Esophagus mucosa (tissue), 1 donor: ENCODE measurements around the gene ANTXR1. TPM values are rescaled to one million over a fixed set of nuclear protein-coding genes. Genes with fewer than 3 reads are reported as not detected.

Source experiments
- ATAC-seq: fragments of 200-7000 bp; cut with Tn5 transposase; one replicate; pipeline ENCODE4 v1.9.1; 2020
- total RNA-seq: library from RNA; stranded (reverse); gene quantifications from one replicate; pipeline ENCODE4 v1.2.4, GENCODE V29; 2023
- donor health status: DM: yes; HTN: yes; CAD: no.

Gene ANTXR1
- total RNA-seq, 1 donor from 2014 or later = 13.9 TPM

DNA sequence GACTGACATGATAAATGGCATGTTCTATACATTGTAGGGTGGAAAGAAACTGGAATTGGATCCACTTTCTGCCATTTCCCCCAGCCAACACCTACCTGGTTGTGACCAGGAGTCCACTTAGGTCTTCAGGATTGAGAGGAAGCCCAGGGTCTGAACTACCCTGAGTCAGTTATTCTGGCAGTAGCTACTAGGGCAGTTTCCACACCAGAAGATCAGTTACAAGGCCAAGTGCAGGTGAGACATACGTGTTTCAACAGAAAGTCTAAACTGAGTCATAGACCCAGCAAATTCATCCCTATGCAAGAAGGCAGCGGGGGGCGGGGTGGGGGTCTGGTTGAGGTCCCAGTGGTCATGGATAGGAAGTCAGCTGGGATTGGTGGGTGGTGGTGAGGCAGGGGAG is 21.9 kb downstream of the ANTXR1 start:
- peak; percentile 29 for ATAC-seq

DNA sequence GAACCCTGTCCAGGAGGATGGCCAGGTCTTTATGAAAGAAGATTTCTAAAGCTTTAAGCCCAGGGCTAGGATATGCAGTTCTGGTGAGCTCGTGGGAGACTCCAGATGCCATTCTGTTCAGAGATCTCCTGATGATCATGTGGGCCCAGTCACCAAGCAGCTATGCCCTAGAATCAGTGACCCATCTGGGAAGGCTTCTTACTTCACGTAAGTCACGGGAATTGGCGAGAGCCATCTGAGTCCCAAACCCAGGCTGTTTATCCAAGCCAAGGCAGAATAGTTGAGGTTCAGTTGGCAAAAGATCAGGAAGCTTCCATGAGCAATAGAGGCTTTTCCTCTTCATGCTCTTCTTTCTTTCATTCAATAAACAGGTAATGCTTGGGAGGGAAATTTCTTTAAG is 23.9 kb downstream of the ANTXR1 start:
- ATAC-seq = no peak

DNA sequence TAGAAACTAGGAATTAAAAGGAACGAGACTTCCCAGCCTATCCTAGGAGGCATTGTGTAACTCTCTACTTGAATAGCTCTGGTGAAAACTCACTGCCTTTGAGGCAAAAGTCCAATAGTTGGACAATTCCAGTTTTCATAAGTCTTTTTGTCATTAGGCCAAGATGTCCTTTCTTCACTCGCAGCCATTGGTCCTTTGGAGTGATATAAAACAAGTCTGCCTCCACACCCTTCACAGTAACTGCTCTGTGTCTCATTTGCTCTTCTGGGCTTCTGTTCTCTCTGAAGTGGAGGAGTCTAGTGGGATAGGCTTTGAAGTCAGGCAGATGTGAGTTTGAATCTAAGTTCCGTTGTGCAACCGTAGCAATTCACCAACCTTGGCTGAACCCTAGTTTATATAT is 28.2 kb downstream of the ANTXR1 start:
- ATAC-seq = no peak

DNA sequence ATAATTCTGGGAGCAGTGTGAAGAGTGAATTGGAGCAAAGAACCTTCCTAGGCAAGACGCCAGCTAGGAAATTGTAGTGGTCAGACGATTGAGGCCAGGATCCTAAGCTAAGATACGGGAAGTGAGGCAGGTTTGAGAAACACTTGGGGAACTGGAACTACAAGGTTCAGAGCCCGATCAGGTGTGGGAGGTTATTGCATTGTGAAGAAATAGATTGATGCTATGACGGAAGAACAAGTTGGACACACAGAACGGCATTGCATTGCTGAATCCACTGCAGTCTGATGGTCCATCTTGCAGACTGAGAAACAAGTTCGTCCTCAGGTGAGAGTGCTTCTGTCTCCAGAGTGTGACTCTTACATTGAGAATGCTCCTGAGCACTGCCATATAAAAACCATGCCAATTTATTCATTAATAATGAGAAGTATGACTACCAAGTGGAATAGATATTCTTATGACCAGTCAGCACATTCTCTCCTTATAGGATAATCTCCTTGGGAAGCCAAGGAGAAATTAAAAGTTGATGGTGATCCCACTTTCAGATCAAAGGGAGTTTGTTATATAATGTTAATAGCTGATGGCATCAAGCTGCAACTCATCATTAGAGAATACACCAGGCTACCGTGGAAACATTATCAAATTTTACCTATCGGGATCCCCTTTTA is 30.9 kb downstream of the ANTXR1 start:
- peak; percentile 93 for ATAC-seq

DNA sequence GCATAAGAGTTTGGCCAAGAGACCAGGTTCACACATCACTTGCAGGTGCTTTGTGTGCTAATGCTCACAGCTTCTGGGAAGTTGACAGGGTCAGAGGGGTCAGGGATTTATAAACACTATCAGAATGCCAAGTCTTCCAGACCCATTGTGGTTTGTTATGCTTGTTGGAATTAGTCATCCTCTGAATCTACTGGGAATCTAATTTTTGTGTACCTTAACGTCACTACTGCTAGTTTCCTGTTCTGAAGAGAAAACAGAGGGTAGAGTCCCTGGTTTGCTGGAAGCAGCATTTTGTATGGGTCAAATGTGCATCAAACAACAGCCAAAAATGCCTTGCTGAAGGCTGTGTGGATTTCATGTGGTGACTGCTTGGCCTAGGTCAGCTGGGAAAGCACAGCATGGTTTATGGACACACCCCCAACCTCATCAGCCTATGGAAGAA is 33.3 kb downstream of the ANTXR1 start:
- peak; percentile 27 for ATAC-seq

DNA sequence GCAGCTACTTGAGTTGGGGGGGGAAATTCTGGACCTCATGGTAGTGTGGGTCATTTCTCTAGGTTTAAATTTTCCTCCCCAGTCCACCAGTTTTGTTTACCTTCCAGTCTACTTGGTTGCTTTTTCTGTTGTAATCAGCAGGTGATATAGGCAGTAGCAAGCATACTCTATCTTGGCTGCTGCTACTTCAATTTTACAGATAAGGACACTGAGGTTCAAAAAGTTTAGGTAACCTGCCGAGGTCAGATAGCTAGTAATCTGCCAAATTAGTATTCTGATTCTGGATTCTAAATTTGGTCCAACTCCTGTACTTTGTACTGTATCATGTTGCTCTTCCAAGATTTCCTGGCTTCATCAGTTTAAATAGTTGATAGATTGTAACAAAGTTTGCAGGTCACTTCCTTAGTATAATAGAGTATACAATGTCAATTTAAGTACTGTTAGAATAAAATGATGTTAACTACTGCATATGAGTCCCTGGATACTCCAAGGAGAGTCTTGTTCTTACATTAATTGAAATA is 34.7 kb downstream of the ANTXR1 start:
- no peak for ATAC-seq

DNA sequence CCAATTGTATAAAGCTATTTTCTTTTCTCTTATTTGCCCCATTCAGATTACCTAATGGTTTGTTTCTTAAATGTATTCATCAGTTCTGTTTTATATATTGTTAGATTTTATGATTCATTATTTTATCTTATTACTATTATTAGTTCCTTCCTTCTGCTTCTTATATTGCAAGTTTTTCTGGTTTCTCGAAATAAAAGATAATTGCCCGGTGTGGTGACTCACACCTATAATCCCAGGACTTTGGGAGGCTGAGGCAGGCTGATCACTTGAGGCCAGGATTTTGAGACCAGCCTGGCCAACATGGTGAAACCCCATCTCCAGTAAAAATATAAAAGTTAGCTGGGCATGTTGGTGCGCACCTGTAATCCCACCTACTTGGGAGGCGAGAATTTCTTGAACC is 37.8 kb downstream of the ANTXR1 start:
- ATAC-seq = peak; percentile 62

DNA sequence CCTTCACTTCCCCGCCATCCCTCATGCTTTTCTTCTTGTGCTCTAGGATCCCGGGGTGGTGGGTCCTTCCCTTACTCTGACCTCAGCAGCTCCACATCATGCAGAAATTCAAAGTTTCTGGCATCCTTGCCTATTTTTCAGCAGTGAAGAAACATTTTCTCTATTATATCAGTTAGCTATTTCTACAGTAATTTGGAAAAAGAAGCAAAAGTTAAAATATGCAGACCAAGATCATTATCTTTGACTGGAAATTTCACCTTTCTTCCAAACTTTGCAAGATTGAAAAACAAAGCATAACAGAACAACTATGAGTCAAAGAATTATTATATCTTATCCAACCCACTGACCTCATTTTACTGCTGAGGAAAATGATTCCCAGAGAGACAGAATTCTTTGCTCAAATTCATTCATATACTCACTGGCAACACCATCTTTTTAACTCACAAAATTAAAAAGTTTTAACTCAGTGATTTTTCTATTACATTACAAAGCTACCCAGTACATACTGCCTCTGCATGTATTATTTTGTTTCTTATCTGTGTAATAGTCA is 40.5 kb downstream of the ANTXR1 start:
- ATAC-seq = no peak

DNA sequence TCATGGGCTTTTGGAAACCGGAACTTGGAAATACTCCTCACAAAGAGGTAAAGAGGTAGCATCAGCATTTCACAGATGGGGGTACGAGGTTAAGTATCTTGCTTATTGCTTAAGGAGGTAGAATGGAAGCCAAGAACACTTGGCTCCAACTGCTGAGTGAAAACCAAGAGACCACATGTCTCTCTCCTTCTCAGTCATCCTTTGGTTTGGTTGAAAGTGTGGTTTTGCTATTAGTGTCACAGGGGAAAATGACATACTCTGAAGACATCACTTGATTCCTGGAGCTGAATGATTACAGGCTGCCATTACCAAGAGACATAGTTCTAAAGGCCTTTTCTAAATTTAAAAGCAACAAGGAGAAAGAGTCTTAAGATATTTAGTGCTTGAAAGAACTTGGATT is 41.5 kb downstream of the ANTXR1 start:
- no peak for ATAC-seq

DNA sequence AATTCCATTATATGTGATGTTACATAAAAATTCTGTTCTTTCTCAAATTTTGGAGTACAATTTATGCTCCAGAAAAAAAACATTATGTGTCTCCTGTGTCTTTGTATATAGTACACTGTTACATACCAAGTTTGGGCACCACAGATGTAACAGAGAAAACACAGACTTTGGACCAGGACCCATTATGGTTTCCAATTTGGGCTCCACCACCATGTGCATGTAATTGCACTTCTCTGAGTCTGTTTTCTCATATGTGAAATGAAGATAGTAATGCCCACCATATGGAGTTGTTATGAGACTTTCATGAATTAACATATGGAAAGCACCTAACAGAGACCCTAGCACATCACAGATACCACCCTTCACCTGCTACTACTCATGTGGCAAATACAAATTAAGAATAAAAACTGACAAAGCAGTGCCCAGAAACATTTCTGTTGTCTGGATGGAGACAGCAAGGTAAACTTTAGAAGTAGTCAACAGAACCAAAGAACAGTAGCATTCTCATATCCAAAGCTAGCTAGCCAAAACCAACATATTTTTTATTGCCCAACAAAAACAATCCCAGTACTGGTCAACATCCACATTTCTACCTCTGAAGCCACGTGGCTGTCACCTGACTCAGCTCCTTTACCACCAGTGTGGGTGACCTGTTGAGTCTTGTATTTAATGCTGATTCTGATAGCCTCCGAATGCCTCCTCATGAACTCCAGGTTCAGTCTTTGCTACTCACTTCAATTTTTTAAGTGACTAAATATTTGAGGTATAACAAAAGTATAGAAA is 42.9 kb downstream of the ANTXR1 start:
- no peak for ATAC-seq

DNA sequence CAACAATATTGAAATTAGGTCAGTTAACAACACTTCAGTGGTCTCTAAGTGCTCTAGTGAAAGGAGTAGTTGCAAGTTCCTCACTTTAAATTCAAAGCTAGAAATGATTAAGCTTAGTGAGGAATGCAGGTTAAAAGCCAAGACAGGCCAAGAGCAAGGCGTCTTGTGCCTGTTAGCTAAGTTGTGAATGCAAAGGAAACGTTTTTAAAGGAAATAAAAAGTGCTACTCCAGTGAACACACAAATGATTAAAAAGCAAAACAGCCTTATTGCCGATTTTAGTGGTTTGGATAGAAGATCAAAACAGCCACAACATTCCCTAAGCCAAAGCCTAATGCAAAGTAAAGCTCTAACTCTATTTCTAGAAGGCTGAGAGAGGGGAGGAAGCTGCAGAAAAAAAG is 44.7 kb downstream of the ANTXR1 start:
- ATAC-seq = no peak

DNA sequence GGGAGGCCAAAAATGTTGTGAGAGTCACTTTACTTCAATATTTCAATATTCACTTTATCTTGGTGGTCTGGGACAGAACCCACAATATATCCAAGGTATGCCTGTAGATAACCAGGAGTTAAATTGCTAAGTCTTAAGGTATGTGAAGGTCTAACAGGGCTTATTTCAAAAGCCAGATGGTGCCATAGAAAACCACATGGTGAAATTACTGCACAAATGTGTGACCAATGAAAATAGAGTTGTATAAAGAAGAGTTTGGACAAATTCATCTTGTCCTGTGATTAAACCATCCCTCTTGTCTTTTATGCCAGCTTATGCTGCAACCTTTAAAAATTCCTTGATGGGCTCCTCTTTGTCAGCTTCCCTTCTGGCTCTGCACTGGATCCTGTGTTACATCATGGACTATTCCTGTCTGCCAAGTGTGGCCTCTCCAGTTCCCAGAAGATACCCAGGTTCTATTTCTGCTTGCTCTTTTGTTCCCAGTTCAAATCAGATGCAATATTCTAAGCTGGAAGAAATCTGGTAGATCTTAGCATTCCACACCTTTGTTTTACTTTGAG is 46.8 kb downstream of the ANTXR1 start:
- ATAC-seq = no peak

DNA sequence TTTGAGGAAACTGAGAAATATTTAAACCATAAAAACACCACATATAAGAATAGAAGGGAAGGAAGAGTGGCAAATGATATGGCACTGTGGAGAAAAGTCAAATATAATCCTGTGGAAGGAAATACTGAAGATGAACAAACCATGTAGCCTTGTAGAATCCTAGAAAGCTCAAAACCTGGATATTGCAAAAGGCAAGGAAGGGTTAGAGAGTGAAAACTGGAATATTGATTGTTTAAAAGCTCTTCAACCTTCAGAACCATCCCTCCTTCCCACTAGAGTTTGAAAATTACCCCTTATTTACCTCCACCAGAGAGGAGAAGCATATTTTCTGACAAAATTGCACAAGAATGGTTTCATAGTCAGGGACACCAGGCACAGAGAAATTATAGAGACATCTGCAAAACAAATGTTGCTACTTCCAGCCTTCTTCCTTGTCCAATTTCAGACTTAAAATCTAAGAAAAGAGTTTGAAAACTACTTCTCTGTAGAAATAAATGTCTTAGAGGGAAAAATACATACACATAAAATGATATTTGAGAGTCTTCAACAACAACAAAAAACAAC is 48.0 kb downstream of the ANTXR1 start:
- ATAC-seq = no peak

DNA sequence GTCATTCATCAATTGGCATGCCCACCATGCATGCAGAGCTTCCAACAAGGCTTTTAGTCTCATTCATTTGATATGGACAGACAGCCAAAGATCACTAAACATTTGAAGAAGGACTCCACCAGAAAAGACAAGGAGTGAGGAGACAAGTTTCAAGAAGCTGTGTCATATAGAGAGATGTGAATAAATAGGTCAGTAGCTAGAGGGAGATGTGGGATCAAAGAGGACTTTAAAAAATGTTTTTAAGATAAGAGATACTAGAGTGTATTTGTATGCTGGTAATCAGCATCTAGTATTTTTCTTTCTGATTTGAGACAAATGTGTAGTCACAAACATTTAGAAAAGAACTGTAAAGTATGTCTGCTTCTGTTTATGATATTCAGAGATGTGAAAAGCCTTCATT is 48.5 kb downstream of the ANTXR1 start:
- ATAC-seq = no peak

DNA sequence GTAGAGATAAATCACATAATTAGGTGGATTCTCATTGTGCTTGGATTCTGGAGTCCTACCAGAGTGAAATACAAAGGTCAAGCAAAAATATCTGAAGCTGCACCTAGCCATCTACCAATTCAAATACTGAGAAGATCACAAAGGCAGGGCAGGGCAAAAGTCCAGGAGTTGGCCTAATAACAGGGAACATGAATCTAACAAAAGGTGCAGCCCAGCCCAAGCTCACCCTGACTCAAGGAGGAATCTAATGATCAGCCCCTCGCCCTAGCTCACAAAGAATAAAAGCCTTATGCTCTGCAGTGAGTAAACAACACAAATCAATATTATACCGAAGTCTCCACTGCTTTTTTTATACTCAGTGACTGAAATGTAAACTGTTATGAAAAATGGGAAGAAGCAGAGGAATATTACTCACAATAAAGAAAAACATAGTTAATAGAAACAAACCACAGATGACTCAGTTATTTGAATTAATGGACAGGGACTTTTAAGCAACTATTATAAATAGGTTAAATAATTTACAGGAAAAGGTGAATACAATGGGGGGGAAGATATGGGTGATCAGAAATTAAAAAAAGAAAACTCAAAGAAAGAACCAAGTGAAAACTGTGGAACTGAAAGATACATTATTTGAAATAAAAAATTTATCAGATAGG is 49.5 kb downstream of the ANTXR1 start:
- ATAC-seq = no peak

DNA sequence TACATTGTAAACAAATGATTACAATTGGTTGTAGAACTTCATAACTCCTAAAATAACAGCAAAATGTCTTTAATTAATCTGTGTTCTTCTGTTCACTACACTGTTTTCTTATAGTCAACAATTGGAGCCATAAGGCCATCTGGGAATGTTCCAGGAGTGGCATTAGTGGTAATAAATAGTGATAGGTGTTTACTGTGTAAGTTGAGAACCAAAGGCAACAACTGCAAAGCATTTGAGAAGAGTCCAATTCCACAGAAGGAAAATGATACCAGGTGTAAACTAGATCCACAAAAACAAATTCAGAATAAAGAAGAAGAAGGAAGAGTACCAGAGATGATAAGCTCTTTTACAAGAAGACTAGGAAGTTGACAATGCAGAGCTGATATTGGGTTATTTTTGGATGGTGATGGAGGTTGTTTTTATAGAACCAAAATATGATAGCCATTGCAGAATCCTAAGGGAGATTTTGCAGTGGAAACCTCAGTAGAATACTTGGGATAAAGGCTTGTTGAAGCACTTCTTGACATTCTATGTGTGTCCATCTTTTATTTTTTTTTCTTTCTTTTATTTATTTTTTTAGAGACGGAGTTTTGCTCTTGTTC is 52.9 kb downstream of the ANTXR1 start:
- no peak for ATAC-seq

DNA sequence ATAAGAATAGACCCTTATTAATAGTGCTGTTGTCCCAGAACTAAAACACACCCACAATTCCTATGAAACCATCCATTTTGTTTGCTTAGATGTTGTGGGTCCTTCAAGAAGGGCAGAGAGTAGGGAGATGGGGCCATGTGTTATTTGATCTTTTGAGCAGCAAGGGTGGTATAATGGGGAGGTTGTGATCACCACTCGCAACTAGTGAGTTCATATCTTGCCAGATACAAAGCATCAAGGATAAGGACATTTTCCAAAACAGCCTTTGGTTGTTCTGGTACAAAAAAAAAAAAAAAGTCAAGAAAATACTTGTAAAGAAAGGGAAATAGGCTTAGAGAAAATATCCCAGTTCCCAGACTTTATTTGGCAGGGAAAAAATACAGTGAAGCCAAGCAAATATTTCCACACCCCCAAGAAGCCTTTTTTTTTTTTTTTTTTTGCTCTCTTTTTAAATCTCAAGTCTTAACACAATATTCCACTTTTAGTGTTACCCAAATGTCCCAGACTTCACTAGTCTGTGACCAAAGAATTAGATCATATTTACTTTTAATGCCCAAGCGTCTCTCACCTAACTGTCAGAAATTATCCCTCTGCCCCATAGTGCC is 54.1 kb downstream of the ANTXR1 start:
- no peak for ATAC-seq

DNA sequence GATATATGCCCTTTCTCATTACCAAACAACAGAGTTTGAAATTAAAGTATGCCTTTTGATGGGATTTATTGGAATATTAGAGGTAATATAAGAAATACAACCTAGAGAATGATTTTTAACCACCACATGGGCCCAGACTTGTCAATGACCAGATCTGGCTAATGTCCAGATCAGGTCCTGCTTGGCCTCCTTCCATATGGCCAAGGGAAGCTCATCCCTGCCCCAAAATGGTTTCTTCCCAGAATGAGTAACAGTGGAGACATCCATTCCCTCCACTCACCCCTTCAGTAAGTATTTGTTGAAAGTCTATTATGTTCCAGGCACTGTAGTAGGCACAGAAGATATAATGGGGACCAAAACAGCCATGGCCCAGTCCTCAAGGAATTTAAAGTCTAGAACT is 54.9 kb downstream of the ANTXR1 start:
- no peak for ATAC-seq

DNA sequence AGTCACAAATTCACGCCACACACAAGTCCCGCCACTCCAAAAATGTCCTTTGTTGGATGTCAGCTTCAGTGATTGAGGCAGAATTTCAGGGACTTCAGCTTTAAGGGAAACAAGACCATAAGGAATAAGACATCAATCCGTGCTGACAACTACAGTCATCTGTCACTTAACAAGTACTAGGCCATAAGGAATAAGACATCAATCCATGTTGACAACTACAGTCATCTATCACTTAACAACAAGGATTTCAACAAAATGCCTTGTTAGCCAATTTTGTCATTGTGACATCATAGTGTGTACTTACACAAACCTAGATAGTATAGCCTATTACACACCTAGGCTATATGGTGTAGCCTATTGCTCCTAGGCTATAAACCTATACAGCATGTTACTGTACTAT is 58.0 kb downstream of the ANTXR1 start:
- ATAC-seq = no peak

DNA sequence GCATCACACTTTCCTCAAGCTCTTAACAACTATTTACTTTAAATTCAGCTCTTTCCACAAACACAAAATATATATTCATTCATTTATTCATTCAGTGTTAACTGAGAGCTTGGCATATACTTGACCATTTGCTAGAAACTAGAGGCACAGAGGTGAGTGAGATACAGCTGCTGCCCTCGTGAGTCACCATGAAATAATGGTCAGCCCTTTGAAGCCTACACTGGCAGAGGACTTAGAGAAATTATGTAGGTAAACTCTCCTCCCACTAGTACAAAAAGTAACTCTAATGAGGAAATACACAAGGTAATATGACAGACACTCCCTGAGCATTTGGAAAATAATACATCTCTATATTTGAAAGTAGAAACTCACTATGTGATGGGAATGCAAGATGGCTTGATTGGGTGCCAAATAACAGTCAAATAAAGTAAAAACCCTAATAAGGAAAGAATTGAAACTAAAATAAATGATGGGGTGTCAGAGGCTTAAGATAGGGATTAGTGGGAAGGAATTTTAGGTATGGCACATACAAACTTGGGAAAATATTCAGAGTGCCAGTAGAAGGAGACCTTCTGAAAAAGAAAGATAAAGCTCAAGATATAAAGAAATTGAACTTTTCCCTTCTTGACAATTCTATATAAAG is 61.1 kb downstream of the ANTXR1 start:
- peak; percentile 56 for ATAC-seq

DNA sequence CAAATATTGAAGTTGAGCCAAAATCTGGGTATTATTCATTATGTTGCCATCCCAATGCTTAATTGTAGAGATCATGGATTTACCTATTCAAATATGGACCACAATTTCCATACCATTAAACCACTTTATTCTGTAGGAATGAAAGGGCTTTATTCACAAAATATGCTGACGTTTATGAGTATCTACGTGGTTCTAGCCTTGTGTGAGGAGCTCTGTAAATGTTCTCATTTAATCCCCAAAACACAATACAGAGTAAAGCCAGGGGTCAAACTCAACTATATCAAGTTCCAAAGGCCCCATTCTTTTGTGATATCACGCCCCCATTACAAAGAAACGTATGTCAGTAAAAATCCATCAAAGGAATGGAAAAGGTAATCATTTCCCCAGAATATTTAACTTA is 61.9 kb downstream of the ANTXR1 start:
- ATAC-seq = no peak
